Mesothelial cell of epicardium (in vitro differentiated cells): Measurements from ENCODE around the gene TMEM200C. TPM values are rescaled to one million over a fixed set of nuclear protein-coding genes. Genes with fewer than 3 reads are reported as not detected.
A peak's percentile ranks its signal among the peaks of the same experiment; 100 is the strongest.

ENCODE experiments used
- DNase-seq, 2 experiments: peaks; one replicate each; pipeline ENCODE4 v3.0.0; 2021; ENCODE audit warnings: low spot score in 2 of 2; ENCODE audit not compliant: unreplicated experiment in 2 of 2
- H3K27ac Mint-ChIP-seq: 2 replicates; pipeline ENCODE4 v1.8.0; 2021; ENCODE audit warnings: mixed read lengths
- H3K27me3 Mint-ChIP-seq: 2 replicates; pipeline ENCODE4 v1.8.0; 2021; ENCODE audit warnings: low read depth, mixed read lengths
- H3K36me3 Mint-ChIP-seq: 2 replicates; pipeline ENCODE4 v1.8.0; 2021; ENCODE audit warnings: mixed read lengths
- H3K4me1 Mint-ChIP-seq: 2 replicates; pipeline ENCODE4 v1.8.0; 2021; ENCODE audit warnings: mixed read lengths
- H3K4me3 Mint-ChIP-seq: 2 replicates; pipeline ENCODE4 v1.8.0; 2021; ENCODE audit warnings: mild to moderate bottlenecking, moderate library complexity, mixed read lengths
- H3K9me3 Mint-ChIP-seq: 2 replicates; pipeline ENCODE4 v1.8.0; 2021; ENCODE audit warnings: mixed read lengths
- CTCF ChIP-seq: fragments of 200-600 bp; sonication (generic); IDR thresholded peaks from one replicate; pipeline ENCODE4 v1.5.0; 2021; ENCODE audit warnings: antibody characterized with exemption; ENCODE audit not compliant: unreplicated experiment
- total RNA-seq: library from RNA; stranded (reverse); gene quantifications from 3 replicates; pipeline ENCODE4 v1.2.1, GENCODE V29; 2021

Gene TMEM200C
- total RNA-seq, 1 donor from 2014 or later, result 9.5 TPM

DNA sequence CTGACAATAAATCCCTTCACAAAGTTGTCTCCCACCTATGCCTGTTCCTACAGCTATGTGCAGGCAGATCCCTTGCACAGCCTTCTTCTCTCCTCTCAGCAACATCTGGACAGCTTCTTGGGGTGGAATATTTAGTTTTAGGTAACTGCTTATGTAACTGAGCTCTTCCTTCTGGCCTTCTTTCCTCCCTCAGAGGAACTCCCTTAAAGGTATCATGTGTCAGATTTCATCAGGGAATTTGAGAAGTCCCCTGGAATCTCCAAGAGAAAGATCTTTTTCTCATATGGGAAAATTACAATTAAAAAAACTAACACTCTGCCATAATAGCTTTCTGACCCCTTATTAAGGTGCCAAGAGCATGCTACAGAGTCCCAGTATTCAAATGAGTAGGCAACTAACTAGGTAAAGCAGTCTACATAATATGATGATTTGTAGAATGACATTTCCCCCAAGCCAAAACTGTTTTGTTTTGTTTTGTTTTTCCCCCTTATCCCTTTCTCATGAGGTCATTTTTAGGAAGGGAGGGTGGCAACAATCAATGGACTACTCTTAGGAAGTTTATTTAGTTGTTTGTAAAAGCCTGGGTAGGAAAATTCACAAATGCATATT, 2.4 kb downstream of the TMEM200C start:
- peaks cover 10% of the 10 kb centered on the region for H3K27me3 Mint-ChIP-seq
- H3K4me3 Mint-ChIP-seq, result peak overlapping the region; percentile 61
- peaks cover 44% of the 10 kb centered on the region for H3K4me1 Mint-ChIP-seq
- H3K9me3 Mint-ChIP-seq, result no peaks in the 10 kb centered on the region
- TF ChIP-seq CTCF, result no peak
- H3K36me3 Mint-ChIP-seq, result peaks cover 1% of the 10 kb centered on the region
- no peak for DNase-seq
- H3K27ac Mint-ChIP-seq, result no peak overlapping the region

- peaks cover 34% of the 10 kb centered on the region for H3K4me1 Mint-ChIP-seq
- H3K36me3 Mint-ChIP-seq, result peaks cover 1% of the 10 kb centered on the region
- DNase-seq, result no peak
- H3K9me3 Mint-ChIP-seq, result no peaks in the 10 kb centered on the region
- H3K4me3 Mint-ChIP-seq, result peak overlapping the region; percentile 61
- no peak for TF ChIP-seq CTCF
- peaks cover 10% of the 10 kb centered on the region for H3K27me3 Mint-ChIP-seq
- no peak overlapping the region for H3K27ac Mint-ChIP-seq
Measured at GRCh38 chr18:5891854-5892215, 3.5 kb downstream of the TMEM200C start.

DNA sequence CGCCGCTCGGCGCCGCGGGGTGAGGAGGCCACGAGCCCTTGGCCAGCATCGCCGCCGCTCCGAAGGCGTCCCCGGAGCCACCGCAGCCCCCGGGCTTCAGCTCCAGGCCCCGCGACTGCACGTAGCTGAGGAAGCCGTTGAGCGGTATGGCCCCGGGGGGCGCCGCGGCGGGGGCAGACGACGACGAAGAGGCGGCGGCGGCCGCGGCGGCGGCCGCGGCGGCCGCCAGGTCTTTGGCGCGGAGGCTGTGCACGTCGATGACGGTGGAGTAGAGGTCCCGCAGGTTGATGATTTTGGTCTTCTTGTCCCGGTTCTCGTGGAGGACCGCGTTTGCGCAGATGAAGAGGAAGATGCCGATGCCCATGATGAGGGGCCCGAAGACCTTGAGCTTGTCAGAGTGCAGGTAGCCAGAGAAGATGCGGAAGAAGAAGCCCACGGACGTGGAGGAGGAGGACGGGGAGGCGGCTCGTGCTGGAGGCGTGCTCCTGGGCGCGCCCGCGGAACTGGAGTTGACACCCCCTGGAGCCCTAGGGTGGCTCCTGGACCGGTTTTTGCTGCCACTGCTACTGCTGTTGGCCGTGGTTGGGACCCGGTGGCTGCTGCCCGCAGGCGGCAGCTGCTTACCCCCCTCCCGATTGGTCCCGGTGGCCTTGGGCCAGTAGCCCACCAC, 4.0 kb downstream of the TMEM200C start:
- TF ChIP-seq CTCF, result no peak
- no peak for DNase-seq
- H3K9me3 Mint-ChIP-seq, result no peaks in the 10 kb centered on the region
- H3K36me3 Mint-ChIP-seq, result peaks cover 1% of the 10 kb centered on the region
- H3K4me1 Mint-ChIP-seq, result peaks cover 29% of the 10 kb centered on the region
- peak overlapping the region; percentile 61 for H3K4me3 Mint-ChIP-seq
- no peak overlapping the region for H3K27ac Mint-ChIP-seq
- H3K27me3 Mint-ChIP-seq, result peaks cover 10% of the 10 kb centered on the region

DNA sequence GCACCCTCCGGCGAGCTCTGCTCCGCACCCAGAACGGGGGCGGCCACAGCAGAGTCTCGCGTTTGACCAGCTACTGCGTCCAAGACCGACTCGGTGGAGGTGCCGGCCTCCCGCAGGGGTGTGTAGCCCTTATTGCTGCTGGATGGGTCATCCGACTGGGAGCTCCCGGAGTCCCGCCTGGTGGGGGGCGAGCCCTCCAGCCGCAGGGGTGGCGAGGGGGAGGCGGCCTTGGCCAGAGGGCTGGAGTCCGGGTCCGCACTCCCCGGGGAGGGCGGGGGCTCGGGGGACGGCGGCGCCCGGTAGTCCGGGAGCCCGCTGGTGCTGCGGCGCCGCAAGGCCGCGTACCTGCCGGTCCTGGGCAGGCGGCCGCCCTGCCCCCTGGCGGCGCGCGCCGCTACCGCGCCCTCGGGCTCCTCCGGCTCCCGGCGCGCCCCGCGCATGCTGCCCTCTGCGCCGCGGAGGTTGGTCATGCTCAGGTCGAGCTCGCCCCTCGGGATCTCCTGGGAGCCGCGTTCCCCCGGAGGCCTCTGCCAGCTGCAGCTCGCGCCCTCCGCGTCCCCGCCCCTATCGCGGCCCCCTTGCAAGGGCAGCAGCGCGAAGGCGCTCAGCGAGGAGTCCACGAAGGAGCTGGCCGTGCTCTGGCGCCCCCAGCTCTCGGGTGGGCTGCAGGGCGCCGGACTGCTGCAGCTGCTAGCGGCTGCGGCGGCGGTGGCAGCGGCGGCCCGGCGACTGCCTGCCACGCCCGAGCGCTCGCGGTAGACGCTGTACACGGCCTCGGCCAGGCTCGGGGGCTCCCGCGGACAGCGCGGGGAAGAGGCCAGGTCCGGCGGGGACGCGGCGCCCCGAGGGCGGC, 4.8 kb downstream of the TMEM200C start:
- peaks cover 1% of the 10 kb centered on the region for H3K36me3 Mint-ChIP-seq
- H3K4me1 Mint-ChIP-seq, result peaks cover 26% of the 10 kb centered on the region
- no peaks in the 10 kb centered on the region for H3K9me3 Mint-ChIP-seq
- DNase-seq, result peak; percentile 49 to 67
- H3K27ac Mint-ChIP-seq, result no peak overlapping the region
- H3K4me3 Mint-ChIP-seq, result peak overlapping the region; percentile 67
- TF ChIP-seq CTCF, result peak; percentile 80
- peaks cover 10% of the 10 kb centered on the region for H3K27me3 Mint-ChIP-seq

GRCh38 chr18:5885361-5885760, 10.0 kb downstream of the TMEM200C start:
- H3K27me3 Mint-ChIP-seq, result peaks cover 2% of the 10 kb centered on the region
- TF ChIP-seq CTCF, result no peak
- H3K9me3 Mint-ChIP-seq, result no peaks in the 10 kb centered on the region
- no peak for DNase-seq
- H3K4me3 Mint-ChIP-seq, result no peak overlapping the region
- no peak overlapping the region for H3K27ac Mint-ChIP-seq
- H3K4me1 Mint-ChIP-seq, result peaks cover 2% of the 10 kb centered on the region
- H3K36me3 Mint-ChIP-seq, result no peaks in the 10 kb centered on the region
